Fibroblast of skin of back (primary cell): ENCODE data around the gene TSPEAR.

ENCODE experiments used
- DNase-seq: peaks from one replicate; pipeline ENCODE4 v3.0.0-alpha.2; 2013

TSPEAR gene

GRCh38 chr21:44740742-44741141, 29.4 kb upstream of the TSPEAR start:
- no peak for DNase-seq

GRCh38 chr21:44739316-44739715, 27.9 kb upstream of the TSPEAR start:
- DNase-seq = no peak

- DNase-seq = no peak
These were observed 27.2 kb upstream of the TSPEAR start for GRCh38 chr21:44738621-44739020.

- DNase-seq = peak; percentile 12
These were observed 26.5 kb upstream of the TSPEAR start for GRCh38 chr21:44737706-44738354.

GRCh38 chr21:44736291-44737004, 25.1 kb upstream of the TSPEAR start:
- no peak for DNase-seq

- no peak for DNase-seq
These were observed 24.4 kb upstream of the TSPEAR start for GRCh38 chr21:44735821-44736220.

GRCh38 chr21:44734841-44735240, 23.5 kb upstream of the TSPEAR start:
- no peak for DNase-seq

- DNase-seq = no peak
These were observed 22.8 kb upstream of the TSPEAR start for GRCh38 chr21:44734026-44734745.

- no peak for DNase-seq
These were observed 21.6 kb upstream of the TSPEAR start for GRCh38 chr21:44732956-44733355.

GRCh38 chr21:44732263-44732662, 20.9 kb upstream of the TSPEAR start:
- no peak for DNase-seq

GRCh38 chr21:44730951-44731579, 19.7 kb upstream of the TSPEAR start:
- DNase-seq = no peak

- DNase-seq = no peak
These were observed 18.6 kb upstream of the TSPEAR start for GRCh38 chr21:44730028-44730395.

- DNase-seq = no peak
These were observed 18.1 kb upstream of the TSPEAR start for GRCh38 chr21:44729336-44730027.

- no peak for DNase-seq
These were observed 17.3 kb upstream of the TSPEAR start for GRCh38 chr21:44728716-44729115.

- no peak for DNase-seq
These were observed 16.4 kb upstream of the TSPEAR start for GRCh38 chr21:44727757-44728156.

- DNase-seq = no peak
These were observed 15.9 kb upstream of the TSPEAR start for GRCh38 chr21:44727321-44727720.

- DNase-seq = no peak
These were observed 15.5 kb upstream of the TSPEAR start for GRCh38 chr21:44726826-44727225.

- DNase-seq = no peak
These were observed 13.6 kb upstream of the TSPEAR start for GRCh38 chr21:44724926-44725325.

GRCh38 chr21:44724196-44724595, 12.8 kb upstream of the TSPEAR start:
- no peak for DNase-seq

GRCh38 chr21:44723177-44724131, 12.1 kb upstream of the TSPEAR start:
- no peak for DNase-seq

GRCh38 chr21:44722731-44723130, 11.4 kb upstream of the TSPEAR start:
- DNase-seq = no peak

- DNase-seq = no peak
These were observed 8.8 kb upstream of the TSPEAR start for GRCh38 chr21:44720170-44720569.
